Body of pancreas (tissue), 4 donors: ENCODE measurements around the gene ELOA.

Experiments used
- POLR2A ChIP-seq, 3 donors: fragments of 450-650 bp; IDR thresholded peaks; one replicate each; pipeline ENCODE4 v1.6.1; 2016; ENCODE audit warnings: antibody characterized with exemption in 3 of 3, mild to moderate bottlenecking in 2 of 3
- TF ChIP-seq, protein P1 (sequence below), 7 experiments: fragments of 450-650 bp in 4 of 7; fragments of 200-600 bp in 3 of 7; sonication (generic) in 3 of 7; IDR thresholded peaks; one replicate each; pipeline ENCODE4 v1.5.1; 2016 to 2019; ENCODE audit warnings: antibody characterized with exemption in 7 of 7

GRCh38 chr1:23699280-23700179 lies 43.7 kb upstream of the ELOA start:
- TF ChIP-seq, protein P1, sequence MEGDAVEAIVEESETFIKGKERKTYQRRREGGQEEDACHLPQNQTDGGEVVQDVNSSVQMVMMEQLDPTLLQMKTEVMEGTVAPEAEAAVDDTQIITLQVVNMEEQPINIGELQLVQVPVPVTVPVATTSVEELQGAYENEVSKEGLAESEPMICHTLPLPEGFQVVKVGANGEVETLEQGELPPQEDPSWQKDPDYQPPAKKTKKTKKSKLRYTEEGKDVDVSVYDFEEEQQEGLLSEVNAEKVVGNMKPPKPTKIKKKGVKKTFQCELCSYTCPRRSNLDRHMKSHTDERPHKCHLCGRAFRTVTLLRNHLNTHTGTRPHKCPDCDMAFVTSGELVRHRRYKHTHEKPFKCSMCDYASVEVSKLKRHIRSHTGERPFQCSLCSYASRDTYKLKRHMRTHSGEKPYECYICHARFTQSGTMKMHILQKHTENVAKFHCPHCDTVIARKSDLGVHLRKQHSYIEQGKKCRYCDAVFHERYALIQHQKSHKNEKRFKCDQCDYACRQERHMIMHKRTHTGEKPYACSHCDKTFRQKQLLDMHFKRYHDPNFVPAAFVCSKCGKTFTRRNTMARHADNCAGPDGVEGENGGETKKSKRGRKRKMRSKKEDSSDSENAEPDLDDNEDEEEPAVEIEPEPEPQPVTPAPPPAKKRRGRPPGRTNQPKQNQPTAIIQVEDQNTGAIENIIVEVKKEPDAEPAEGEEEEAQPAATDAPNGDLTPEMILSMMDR (IDR thresholded peaks at IDR 0.05), result no peak
- TF ChIP-seq POLR2A (IDR thresholded peaks at IDR 0.05), result no peak
